CD14-positive monocyte (primary cell): ENCODE results near the gene NPPB. TPM values are rescaled to one million over a fixed set of nuclear protein-coding genes. Genes with fewer than 3 reads are reported as not detected.

Experiments used
- DNase-seq, 3 donors: peaks; one replicate each; pipeline ENCODE4 v3.0.0-alpha.2; 2011 to 2022
- H2AFZ ChIP-seq: 2 replicates; pipeline ENCODE4 v1.6.0; 2012; ENCODE audit warnings: mild to moderate bottlenecking, low read depth, low read length, inconsistent platforms; ENCODE audit not compliant: insufficient read depth, poor library complexity, severe bottlenecking
- H3K27ac ChIP-seq, 2 donors: 1 replicate in 1 of 2; 2 replicates in 1 of 2; pipeline ENCODE4 v1.5.1; 2012 to 2013; ENCODE audit warnings: low read length in 2 of 2, control low read depth in 1 of 2, inconsistent platforms in 1 of 2, low read depth in 1 of 2, mild to moderate bottlenecking in 1 of 2
- H3K27me3 ChIP-seq, 2 donors: one replicate each; pipeline versions ENCODE4 v1.6.0 to v1.6.1; 2011 to 2013; ENCODE audit warnings: low read length in 2 of 2; ENCODE audit not compliant: control insufficient read depth in 2 of 2, insufficient read depth in 2 of 2
- H3K36me3 ChIP-seq, 2 donors: replicated peaks in 1 of 2; 1 replicate in 1 of 2; 2 replicates in 1 of 2; pipeline versions ENCODE4 v1.5.1 to v1.6.1; 2012 to 2013; ENCODE audit warnings: low read length in 2 of 2, control low read depth in 1 of 2, inconsistent platforms in 1 of 2, mild to moderate bottlenecking in 1 of 2; ENCODE audit not compliant: insufficient read depth in 2 of 2, control insufficient read depth in 1 of 2
- H3K4me1 ChIP-seq, 2 donors: 1 replicate in 1 of 2; 2 replicates in 1 of 2; pipeline versions ENCODE4 v1.5.1 to v1.6.1; 2012 to 2013; ENCODE audit warnings: low read length in 2 of 2, control low read depth in 1 of 2, inconsistent platforms in 1 of 2, mild to moderate bottlenecking in 1 of 2, moderate library complexity in 1 of 2; ENCODE audit not compliant: insufficient read depth in 2 of 2, control insufficient read depth in 1 of 2
- H3K4me2 ChIP-seq: replicated peaks from 2 replicates; pipeline ENCODE3; 2012; ENCODE audit warnings: low read length, moderate library complexity, mild to moderate bottlenecking; ENCODE audit not compliant: poor library complexity, severe bottlenecking; ENCODE audit errors: extremely low read depth
- H3K4me3 ChIP-seq, 3 experiments: fragments of 200-600 bp in 1 of 3; sonication (generic) in 1 of 3; replicated peaks in 1 of 3; 1 replicate in 2 of 3; 2 replicates in 1 of 3; pipeline ENCODE4 v1.5.1; 2011 to 2013; ENCODE audit warnings: low read length in 3 of 3, mild to moderate bottlenecking in 3 of 3, control low read depth in 2 of 3, low read depth in 2 of 3, inconsistent platforms in 1 of 3, moderate library complexity in 1 of 3
- H3K79me2 ChIP-seq: 2 replicates; pipeline ENCODE4 v1.6.0; 2012; ENCODE audit warnings: mild to moderate bottlenecking, control low read depth, inconsistent platforms, low read length, moderate library complexity; ENCODE audit not compliant: insufficient read depth
- H3K9ac ChIP-seq: 2 replicates; pipeline ENCODE4 v1.6.0; 2017; ENCODE audit warnings: low read length, mild to moderate bottlenecking; ENCODE audit not compliant: insufficient read depth, poor library complexity, severe bottlenecking
- H3K9me3 ChIP-seq, 2 donors: replicated peaks in 1 of 2; 1 replicate in 1 of 2; 2 replicates in 1 of 2; pipeline versions ENCODE4 v1.5.1 to v1.6.1; 2012 to 2013; ENCODE audit warnings: low read length in 2 of 2, control low read depth in 1 of 2; ENCODE audit not compliant: control insufficient read depth in 1 of 2, insufficient read depth in 1 of 2
- H4K20me1 ChIP-seq: 2 replicates; pipeline ENCODE4 v1.6.0; 2012; ENCODE audit warnings: mild to moderate bottlenecking, low read length, control low read depth, moderate library complexity; ENCODE audit not compliant: insufficient read depth
- H3K27ac Mint-ChIP-seq, 7 donors: one replicate each; pipeline ENCODE4 v1.8.0; 2020; ENCODE audit warnings: mild to moderate bottlenecking in 7 of 7, mixed read lengths in 7 of 7, moderate library complexity in 6 of 7, inconsistent platforms in 2 of 7
- H3K27me3 Mint-ChIP-seq, 3 donors: one replicate each; pipeline ENCODE4 v1.8.0; 2021 to 2022; ENCODE audit warnings: low read depth in 3 of 3, mild to moderate bottlenecking in 3 of 3, mixed read lengths in 3 of 3, moderate library complexity in 3 of 3, inconsistent platforms in 1 of 3
- H3K36me3 Mint-ChIP-seq, 2 donors: one replicate each; pipeline ENCODE4 v1.8.0; 2020; ENCODE audit warnings: mixed read lengths in 2 of 2, inconsistent platforms in 1 of 2, mild to moderate bottlenecking in 1 of 2
- H3K4me1 Mint-ChIP-seq: one replicate; pipeline ENCODE4 v1.8.0; 2020; ENCODE audit warnings: mild to moderate bottlenecking, mixed read lengths
- H3K4me3 Mint-ChIP-seq, 2 donors: one replicate each; pipeline ENCODE4 v1.8.0; 2020; ENCODE audit warnings: mild to moderate bottlenecking in 2 of 2, mixed read lengths in 2 of 2, moderate library complexity in 1 of 2
- H3K9me3 Mint-ChIP-seq, 7 donors: one replicate each; pipeline ENCODE4 v1.8.0; 2020 to 2022; ENCODE audit warnings: mixed read lengths in 7 of 7, mild to moderate bottlenecking in 6 of 7, moderate library complexity in 6 of 7, inconsistent platforms in 2 of 7
- CTCF ChIP-seq: fragments of 200-600 bp; IDR thresholded peaks from one replicate; pipeline ENCODE4 v1.8.0; 2022; ENCODE audit warnings: antibody characterized with exemption, mild to moderate bottlenecking
- WGBS: methylation state at CpG from one replicate; pipeline ENCODE4 v1.1.5; 2013; ENCODE audit warnings: missing lambda C conversion rate; ENCODE audit not compliant: insufficient coverage; 5-methylcytosine and 5-hydroxymethylcytosine counted together
- intact Hi-C, 2 donors: fragments of 100-400 bp; cut with micrococcal nuclease; formaldehyde crosslinking; loops; one replicate each; pipeline versions ENCODE4 v1.15.0 to v1.15.1; 2023
- polyA plus RNA-seq, 3 donors: library from polyadenylated mRNA; depleted of rRNA in 1 of 3; unstranded in 2 of 3; stranded (reverse) in 1 of 3; fragments of 300-500 nt in 2 of 3; fragments of >200 nt in 1 of 3; fragmentation: Illumina TruSeq in 2 of 3; gene quantifications; 1 replicate in 2 of 3; 2 replicates in 1 of 3; pipeline ENCODE4 v1.2.3, GENCODE V29; 2012 to 2021

NPPB gene
- polyA plus RNA-seq, 3 donors = not detected

- WGBS = 90% methylated on average over 2 of the region's 6 CpGs
- Mint-ChIP-seq H3K9me3 (no peaks in the 10 kb centered on the region), H3K27ac (no peak overlapping the region), H3K4me3 (no peak overlapping the region), H3K27me3 (peaks cover 2 to 8% (median 4%) of the 10 kb centered on the region in 3 donors), H3K4me1 (no peaks in the 10 kb centered on the region), H3K36me3 (no peaks in the 10 kb centered on the region)
- H4K20me1 ChIP-seq = no peaks in the 10 kb centered on the region
- H3K36me3 ChIP-seq = no peaks in the 10 kb centered on the region
- H3K4me1 ChIP-seq = no peaks in the 10 kb centered on the region
- no peaks in the 10 kb centered on the region for H3K79me2 ChIP-seq
- no peaks in the 10 kb centered on the region for H3K27me3 ChIP-seq
- H3K4me3 ChIP-seq = no peak overlapping the region
- intact Hi-C loops = no loop called here
- no peak overlapping the region for H3K9ac ChIP-seq
- no peak overlapping the region for H3K27ac ChIP-seq
- TF ChIP-seq CTCF = no peak
- no peak for DNase-seq
- H2AFZ ChIP-seq = no peak overlapping the region
- H3K9me3 ChIP-seq = no peaks in the 10 kb centered on the region
- H3K4me2 ChIP-seq = no peak overlapping the region
Observed at GRCh38 chr1:11877074-11877473, 18.3 kb upstream of the NPPB start.

GRCh38 chr1:11875094-11875493 lies 16.3 kb upstream of the NPPB start:
- peaks cover 2 to 9% (median 9%) of the 10 kb centered on the region in 3 donors for H3K27me3 Mint-ChIP-seq
- no peak overlapping the region for H3K4me3 Mint-ChIP-seq
- H3K9ac ChIP-seq = no peak overlapping the region
- H3K79me2 ChIP-seq = no peaks in the 10 kb centered on the region
- H3K9me3 ChIP-seq = no peaks in the 10 kb centered on the region
- no peak overlapping the region for H3K4me2 ChIP-seq
- no peaks in the 10 kb centered on the region for H3K4me1 Mint-ChIP-seq
- no peaks in the 10 kb centered on the region for H3K4me1 ChIP-seq
- TF ChIP-seq CTCF = no peak
- no peak for DNase-seq
- no peaks in the 10 kb centered on the region for H3K36me3 ChIP-seq
- no peak overlapping the region for H3K27ac Mint-ChIP-seq
- H3K36me3 Mint-ChIP-seq = no peaks in the 10 kb centered on the region
- intact Hi-C loops = no loop called here
- H3K4me3 ChIP-seq = no peak overlapping the region
- H3K27ac ChIP-seq = no peak overlapping the region
- WGBS = 91% methylated on average over 9 of the region's 10 CpGs
- H2AFZ ChIP-seq = no peak overlapping the region
- H3K9me3 Mint-ChIP-seq = no peaks in the 10 kb centered on the region
- no peaks in the 10 kb centered on the region for H3K27me3 ChIP-seq
- no peaks in the 10 kb centered on the region for H4K20me1 ChIP-seq
